ENCODE data around the gene PNO1. TPM values are rescaled to one million over a fixed set of nuclear protein-coding genes. Genes with fewer than 3 reads are reported as not detected.

The PNO1 gene
- 57.7 TPM for polyA plus RNA-seq (2012; ENCODE audit: insufficient read length, low read depth)

- peak; percentile 98 for TF ChIP-seq SIN3A (IDR thresholded peaks at IDR 0.05; ENCODE audit: borderline replicate concordance, insufficient read depth, low read length)
- peak; percentile 40; the same call in 1 of the 2 replicates for TF ChIP-seq POLR2AphosphoS5 (IDR thresholded peaks at IDR 0.05; ENCODE audit: low read depth, low read length)
- TF ChIP-seq, protein P1, sequence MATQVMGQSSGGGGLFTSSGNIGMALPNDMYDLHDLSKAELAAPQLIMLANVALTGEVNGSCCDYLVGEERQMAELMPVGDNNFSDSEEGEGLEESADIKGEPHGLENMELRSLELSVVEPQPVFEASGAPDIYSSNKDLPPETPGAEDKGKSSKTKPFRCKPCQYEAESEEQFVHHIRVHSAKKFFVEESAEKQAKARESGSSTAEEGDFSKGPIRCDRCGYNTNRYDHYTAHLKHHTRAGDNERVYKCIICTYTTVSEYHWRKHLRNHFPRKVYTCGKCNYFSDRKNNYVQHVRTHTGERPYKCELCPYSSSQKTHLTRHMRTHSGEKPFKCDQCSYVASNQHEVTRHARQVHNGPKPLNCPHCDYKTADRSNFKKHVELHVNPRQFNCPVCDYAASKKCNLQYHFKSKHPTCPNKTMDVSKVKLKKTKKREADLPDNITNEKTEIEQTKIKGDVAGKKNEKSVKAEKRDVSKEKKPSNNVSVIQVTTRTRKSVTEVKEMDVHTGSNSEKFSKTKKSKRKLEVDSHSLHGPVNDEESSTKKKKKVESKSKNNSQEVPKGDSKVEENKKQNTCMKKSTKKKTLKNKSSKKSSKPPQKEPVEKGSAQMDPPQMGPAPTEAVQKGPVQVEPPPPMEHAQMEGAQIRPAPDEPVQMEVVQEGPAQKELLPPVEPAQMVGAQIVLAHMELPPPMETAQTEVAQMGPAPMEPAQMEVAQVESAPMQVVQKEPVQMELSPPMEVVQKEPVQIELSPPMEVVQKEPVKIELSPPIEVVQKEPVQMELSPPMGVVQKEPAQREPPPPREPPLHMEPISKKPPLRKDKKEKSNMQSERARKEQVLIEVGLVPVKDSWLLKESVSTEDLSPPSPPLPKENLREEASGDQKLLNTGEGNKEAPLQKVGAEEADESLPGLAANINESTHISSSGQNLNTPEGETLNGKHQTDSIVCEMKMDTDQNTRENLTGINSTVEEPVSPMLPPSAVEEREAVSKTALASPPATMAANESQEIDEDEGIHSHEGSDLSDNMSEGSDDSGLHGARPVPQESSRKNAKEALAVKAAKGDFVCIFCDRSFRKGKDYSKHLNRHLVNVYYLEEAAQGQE (IDR thresholded peaks at IDR 0.05; ENCODE audit: insufficient read depth in 1 of 2, low read depth in 2 of 2, low read length in 2 of 2), result peak in 1 of 2 experiments; percentile 3; a peak in 1 of 4 replicates
- TF ChIP-seq FOXP2 (optimal IDR thresholded peaks at IDR 0.05; ENCODE audit: borderline replicate concordance, extremely low read depth, extremely low read length, insufficient read depth), result no peak
- 0 out of 2 replicates have a peak, but pooled peaks have one; percentile 6 for TF ChIP-seq TAF1 (IDR thresholded peaks at IDR 0.05; ENCODE audit: borderline replicate concordance, insufficient read depth, low read length)
Measured at GRCh38 chr2:68157402-68158133, at the start of gene PNO1. PNO1 (plus strand) TSS chr2:68157888; CDS start chr2:68157935, 47 bp downstream.

GRCh38 chr2:68108120-68108519, 49.6 kb upstream of the PNO1 start:
- TF ChIP-seq TAF1 (IDR thresholded peaks at IDR 0.05; ENCODE audit: borderline replicate concordance, insufficient read depth, low read length), result no peak

DNA sequence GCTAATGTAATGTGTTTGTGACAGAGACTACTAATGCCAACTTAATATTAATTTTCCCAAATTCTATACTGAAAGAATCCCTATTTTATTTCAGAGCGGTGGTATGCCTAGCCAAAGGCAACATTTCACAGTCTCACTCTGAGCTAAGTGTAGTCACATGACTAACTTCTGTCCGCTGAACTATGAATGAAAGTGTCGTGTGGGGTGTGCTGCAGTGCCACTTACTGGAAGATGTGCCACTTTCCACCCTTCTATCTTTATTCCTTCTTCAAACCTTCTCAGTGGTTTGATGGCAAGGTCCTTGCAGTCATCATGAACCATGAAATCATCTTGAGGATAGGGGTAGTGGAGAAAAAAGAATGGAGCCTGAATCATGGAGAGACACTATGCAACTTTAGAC, 47.6 kb upstream of the PNO1 start:
- TF ChIP-seq, protein P1 (IDR thresholded peaks at IDR 0.05; ENCODE audit: insufficient read depth in 1 of 2, low read depth in 2 of 2, low read length in 2 of 2), result no peak
- TF ChIP-seq TAF1 (IDR thresholded peaks at IDR 0.05; ENCODE audit: borderline replicate concordance, insufficient read depth, low read length), result no peak
- TF ChIP-seq SIN3A (IDR thresholded peaks at IDR 0.05; ENCODE audit: borderline replicate concordance, insufficient read depth, low read length), result no peak
- no peak for TF ChIP-seq POLR2AphosphoS5 (IDR thresholded peaks at IDR 0.05; ENCODE audit: low read depth, low read length)
- no peak for TF ChIP-seq FOXP2 (optimal IDR thresholded peaks at IDR 0.05; ENCODE audit: borderline replicate concordance, extremely low read depth, extremely low read length, insufficient read depth)

DNA sequence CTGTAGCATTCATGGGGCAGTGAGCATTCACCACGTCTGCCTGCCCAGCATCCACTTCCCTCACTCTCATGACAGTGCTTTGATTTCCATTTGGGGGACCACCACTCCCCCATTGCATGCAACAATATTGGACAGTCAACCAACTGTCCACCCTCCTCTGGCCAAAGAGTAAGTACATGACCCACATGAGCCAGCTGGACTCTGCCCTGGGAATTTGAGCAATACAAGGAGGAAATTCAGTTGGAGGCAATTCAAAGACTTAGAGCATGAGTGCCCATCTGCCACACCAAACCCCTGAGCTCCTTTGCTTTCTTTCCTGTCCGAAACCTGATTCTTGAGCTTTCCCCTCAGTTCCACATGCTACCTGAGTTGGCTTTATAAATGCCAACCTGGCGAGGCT, 41.7 kb upstream of the PNO1 start:
- TF ChIP-seq SIN3A (IDR thresholded peaks at IDR 0.05; ENCODE audit: borderline replicate concordance, insufficient read depth, low read length) (no peak), TAF1 (IDR thresholded peaks at IDR 0.05; ENCODE audit: borderline replicate concordance, insufficient read depth, low read length) (no peak), POLR2AphosphoS5 (IDR thresholded peaks at IDR 0.05; ENCODE audit: low read depth, low read length) (no peak), FOXP2 (optimal IDR thresholded peaks at IDR 0.05; ENCODE audit: borderline replicate concordance, extremely low read depth, extremely low read length, insufficient read depth) (no peak)
- TF ChIP-seq, protein P1 (IDR thresholded peaks at IDR 0.05; ENCODE audit: insufficient read depth in 1 of 2, low read depth in 2 of 2, low read length in 2 of 2), result no peak

GRCh38 chr2:68118816-68119215, 38.9 kb upstream of the PNO1 start:
- TF ChIP-seq POLR2AphosphoS5 (IDR thresholded peaks at IDR 0.05; ENCODE audit: low read depth, low read length) (no peak), TAF1 (IDR thresholded peaks at IDR 0.05; ENCODE audit: borderline replicate concordance, insufficient read depth, low read length) (no peak), FOXP2 (optimal IDR thresholded peaks at IDR 0.05; ENCODE audit: borderline replicate concordance, extremely low read depth, extremely low read length, insufficient read depth) (no peak), SIN3A (IDR thresholded peaks at IDR 0.05; ENCODE audit: borderline replicate concordance, insufficient read depth, low read length) (no peak)
- TF ChIP-seq, protein P1 (IDR thresholded peaks at IDR 0.05; ENCODE audit: insufficient read depth in 1 of 2, low read depth in 2 of 2, low read length in 2 of 2), result no peak

Measured in PFSK-1 (cell line).